ENCODE data around the gene MAP3K3. TPM values are rescaled to one million over a fixed set of nuclear protein-coding genes. Genes with fewer than 3 reads are reported as not detected.
A peak's percentile ranks its signal among the peaks of the same experiment; 100 is the strongest.

Gene MAP3K3
- total RNA-seq, 1 experiment from 2014 or later, result 24.3 TPM

- H2BK120ac ChIP-seq (ENCODE audit: low read depth, low read length, poor library complexity, severe bottlenecking), result no peak overlapping the region
- no peak overlapping the region for H3K27ac ChIP-seq (ENCODE audit: insufficient read length, low read depth, low read length)
- no peak overlapping the region for H2BK12ac ChIP-seq (ENCODE audit: insufficient read length, low read depth, low read length)
- H4K91ac ChIP-seq (ENCODE audit: insufficient read length, low read depth, low read length), result no peak overlapping the region
- H3K9me3 ChIP-seq (ENCODE audit: control insufficient read depth, low read depth, low read length), result no peaks in the 10 kb centered on the region
- peak; percentile 64 for TF ChIP-seq CTCF (conservative IDR thresholded peaks at IDR 0.05)
- Mint-ChIP-seq H3K27ac (0 out of 7 replicates have a peak overlapping the region, but pooled peaks of 1 of the 3 experiments have one; percentile 8), H3K27me3 (ENCODE audit: low read depth) (no peaks in the 10 kb centered on the region), H3K9me3 (no peaks in the 10 kb centered on the region), H3K4me1 (peaks cover 33 to 34% of the 10 kb centered on the region in 2 experiments), H3K36me3 (ENCODE audit: insufficient read depth in 1 of 3, low read depth in 3 of 3) (peaks cover 0 to 3% (median 0%) of the 10 kb centered on the region in 3 experiments; a peak in 3 of 7 replicates), H3K4me3 (no peak overlapping the region)
- H3K14ac ChIP-seq (ENCODE audit: insufficient read depth, low read length), result no peak overlapping the region
- H3K79me2 ChIP-seq (ENCODE audit: insufficient read depth, low read length), result no peaks in the 10 kb centered on the region
- H3K27me3 ChIP-seq (ENCODE audit: insufficient read depth, low read length), result no peaks in the 10 kb centered on the region
- no peak overlapping the region for H2BK15ac ChIP-seq (ENCODE audit: low read depth, low read length)
- H4K20me1 ChIP-seq (ENCODE audit: control insufficient read depth, insufficient read depth, insufficient read length), result no peaks in the 10 kb centered on the region
- H3K23ac ChIP-seq (ENCODE audit: insufficient read length, low read depth, low read length), result no peak overlapping the region
- no peak overlapping the region for H3K18ac ChIP-seq (ENCODE audit: insufficient read length, low read depth, low read length)
- no peak overlapping the region for H2AK5ac ChIP-seq (ENCODE audit: insufficient read length, low read length)
- H4K8ac ChIP-seq (replicated peaks; ENCODE audit: insufficient read length, low read depth, low read length), result no peak overlapping the region
- no peaks in the 10 kb centered on the region for H3K23me2 ChIP-seq (ENCODE audit: insufficient read length, low read depth, low read length, poor library complexity, severe bottlenecking)
- WGBS (ENCODE audit: extremely low coverage, insufficient read length, low lambda C conversion rate), result no CpG with 5 or more reads among the region's 5 CpGs
- H3K9ac ChIP-seq (ENCODE audit: extremely low read depth, insufficient read length, low read length), result no peak overlapping the region
- H3K56ac ChIP-seq (ENCODE audit: insufficient read length, low read depth, low read length), result no peak overlapping the region
- peak; percentile 71 for DNase-seq
- no peak overlapping the region for H2AFZ ChIP-seq (ENCODE audit: low read length)
- no peak overlapping the region for H2BK20ac ChIP-seq (ENCODE audit: low read depth, low read length, poor library complexity, severe bottlenecking)
- H3K4me2 ChIP-seq (ENCODE audit: insufficient read depth, insufficient read length, low read length), result no peak overlapping the region
- peaks cover 8% of the 10 kb centered on the region for H3K4me1 ChIP-seq (ENCODE audit: insufficient read depth, low read length)
- H3T11ph ChIP-seq (ENCODE audit: low read length), result no peak overlapping the region
- H2BK5ac ChIP-seq (ENCODE audit: insufficient read length, low read length), result no peak overlapping the region
- no peaks in the 10 kb centered on the region for H3K79me1 ChIP-seq (ENCODE audit: insufficient read depth, low read depth, low read length, poor library complexity, severe bottlenecking)
- H3K4ac ChIP-seq (ENCODE audit: low read depth, low read length), result no peak overlapping the region
- no peak overlapping the region for H4K5ac ChIP-seq (ENCODE audit: insufficient read length, low read depth, low read length)
These were observed 57.0 kb downstream of the MAP3K3 start for GRCh38 chr17:63679214-63679613.
